HepG2 (cell line): ENCODE results near the gene TSC22D4. TPM values are rescaled to one million over a fixed set of nuclear protein-coding genes. Genes with fewer than 3 reads are reported as not detected.

Experiments used
- ATAC-seq: fragments of 200-7000 bp; cut with Tn5 transposase; 3 replicates; pipeline ENCODE4 v1.9.1; 2020; ENCODE audit warnings: mild to moderate bottlenecking, moderate library complexity
- BruUV-seq: library from RNA; stranded (reverse); fragments of 400-500 nt; replicated peaks from 2 replicates; lab custom pipeline; 2021; lab: Mats Ljungman, UMichigan
- CTCF ChIA-PET: fragments of 300-600 bp; formaldehyde crosslinking; extraction: SDS; loops from one replicate; lab custom pipeline; 2021; ENCODE audit warnings: low total read pairs, inconsistent platforms, low intra/inter-chr PET ratio; lab: Yijun Ruan, JAX
- POLR2A ChIA-PET: fragments of 350-600 bp; sonication (Branson Sonifier 250); formaldehyde crosslinking; loops from one replicate; lab custom pipeline; 2020; ENCODE audit warnings: antibody characterized with exemption, inconsistent platforms; lab: Yijun Ruan, JAX
- DNase-seq: peaks from one replicate; pipeline ENCODE4 v3.0.0-alpha.2; 2015; ENCODE audit warnings: low spot score
- FAIRE-seq: peaks from 3 replicates; lab custom pipeline; 2011; peaks lifted over from hg19 to GRCh38; lab: Jason Lieb, UNC
- H2AFZ ChIP-seq: one replicate; pipeline ENCODE4 v1.6.1; 2011; ENCODE audit warnings: low read length, inconsistent platforms
- H3K27ac ChIP-seq: fragments of 300-600 bp; 3 replicates; pipeline ENCODE4 v1.8.0; 2011; ENCODE audit warnings: mixed run types, mild to moderate bottlenecking, mixed read lengths, low read length, inconsistent platforms; ENCODE audit not compliant: insufficient read depth; ENCODE audit errors: extremely low read length
- H3K27me3 ChIP-seq, 2 experiments: fragments of 200-600 bp in 1 of 2; 2 replicates in 1 of 2; 3 replicates in 1 of 2; pipeline versions ENCODE4 v1.6.0 to v1.8.0; 2011; ENCODE audit warnings: low read length in 2 of 2, mild to moderate bottlenecking in 2 of 2, moderate library complexity in 2 of 2, inconsistent platforms in 1 of 2; ENCODE audit not compliant: insufficient read depth in 2 of 2, control insufficient read depth in 1 of 2
- H3K36me3 ChIP-seq, 2 experiments: fragments of 200-600 bp in 1 of 2; replicated peaks in 1 of 2; 2 replicates in 1 of 2; 3 replicates in 1 of 2; pipeline versions ENCODE4 v1.5.1 to v1.8.0; 2011; ENCODE audit warnings: low read length in 2 of 2, inconsistent platforms in 1 of 2; ENCODE audit not compliant: insufficient read depth in 2 of 2, control insufficient read depth in 1 of 2
- H3K4me1 ChIP-seq: 2 replicates; pipeline ENCODE4 v1.5.1; 2012; ENCODE audit warnings: low read length, inconsistent platforms; ENCODE audit not compliant: insufficient read depth
- H3K4me2 ChIP-seq: 2 replicates; pipeline ENCODE4 v1.6.0; 2011; ENCODE audit warnings: low read depth, low read length, inconsistent platforms
- H3K4me3 ChIP-seq, 3 experiments: fragments of 200-600 bp in 1 of 3; sonication (generic), shearing (Covaris generic) in 1 of 3; replicated peaks in 1 of 3; 2 replicates each; pipeline ENCODE4 v1.5.1; 2011 to 2016; ENCODE audit warnings: low read length in 3 of 3, inconsistent platforms in 2 of 3, low read depth in 2 of 3, mild to moderate bottlenecking in 2 of 3, control low read depth in 1 of 3, mixed read lengths in 1 of 3; ENCODE audit not compliant: insufficient read depth in 1 of 3
- H3K79me2 ChIP-seq: one replicate; pipeline ENCODE4 v1.6.1; 2011; ENCODE audit warnings: low read length, inconsistent platforms; ENCODE audit not compliant: insufficient read depth
- H3K9ac ChIP-seq: 2 replicates; pipeline ENCODE4 v1.6.0; 2011; ENCODE audit warnings: mild to moderate bottlenecking, low read depth, low read length, inconsistent platforms; ENCODE audit not compliant: insufficient read depth
- H3K9me3 ChIP-seq: 2 replicates; pipeline ENCODE4 v1.5.1; 2012; ENCODE audit warnings: mild to moderate bottlenecking, low read length
- H4K20me1 ChIP-seq: 2 replicates; pipeline ENCODE4 v1.6.0; 2011; ENCODE audit warnings: inconsistent platforms, mild to moderate bottlenecking, low read length, moderate library complexity; ENCODE audit not compliant: insufficient read depth
- AGO2 ChIP-seq: fragments of 200-400 bp; formaldehyde crosslinking; optimal IDR thresholded peaks from 2 replicates; pipeline ENCODE3; 2017; ENCODE audit warnings: mild to moderate bottlenecking, low read depth, low read length, moderate library complexity
- ARNT ChIP-seq: fragments of 450-650 bp; IDR thresholded peaks from 2 replicates; pipeline ENCODE4 v1.6.1; 2017
- FOXK2 ChIP-seq: fragments of 450-650 bp; IDR thresholded peaks from 2 replicates; pipeline ENCODE4 v1.6.1; 2016
- HNF1A ChIP-seq, 2 experiments: sonication (generic) in 1 of 2; formaldehyde crosslinking in 1 of 2; IDR thresholded peaks; 2 replicates each; pipeline versions ENCODE4 v1.4.0 to v1.6.1; 2016 to 2020; ENCODE audit warnings: borderline replicate concordance in 1 of 2, low read depth in 1 of 2, mild to moderate bottlenecking in 1 of 2, missing genetic modification reagents in 1 of 2
- HNRNPUL1 ChIP-seq: fragments of 200-400 bp; formaldehyde crosslinking; IDR thresholded peaks from 2 replicates; pipeline ENCODE4 v1.6.1; 2017; ENCODE audit warnings: low read depth, mild to moderate bottlenecking, low read length, moderate library complexity
- KAT8 ChIP-seq: IDR thresholded peaks from 2 replicates; pipeline ENCODE4 v1.6.1; 2016; ENCODE audit warnings: missing genetic modification reagents, missing compliant biosample characterization
- MED1 ChIP-seq: sonication (generic); formaldehyde crosslinking; IDR thresholded peaks from 2 replicates; pipeline ENCODE4 v1.4.0; 2020; ENCODE audit warnings: missing genetic modification reagents
- NCOA1 ChIP-seq: sonication (generic); formaldehyde crosslinking; IDR thresholded peaks from 2 replicates; pipeline ENCODE4 v1.9.0; 2021; ENCODE audit warnings: missing genetic modification reagents
- NR2C2 ChIP-seq: sonication (generic); formaldehyde crosslinking; IDR thresholded peaks from 2 replicates; pipeline ENCODE4 v1.4.0; 2020; ENCODE audit warnings: missing genetic modification reagents, mild to moderate bottlenecking, moderate library complexity, borderline replicate concordance
- PRDM15 ChIP-seq: sonication (generic); formaldehyde crosslinking; IDR thresholded peaks from 2 replicates; pipeline ENCODE4 v1.4.0; 2020; ENCODE audit warnings: missing genetic modification reagents
- SPEN ChIP-seq: sonication (generic); formaldehyde crosslinking; IDR thresholded peaks from 2 replicates; pipeline ENCODE4 v1.5.1; 2020; ENCODE audit warnings: low read depth, mild to moderate bottlenecking, missing genetic modification reagents
- ZC3H13 ChIP-seq: sonication (generic); formaldehyde crosslinking; IDR thresholded peaks from 2 replicates; pipeline ENCODE4 v1.8.1; 2023; ENCODE audit warnings: mild to moderate bottlenecking, missing genetic modification reagents, moderate library complexity
- ZNF234 ChIP-seq: sonication (generic); formaldehyde crosslinking; conservative IDR thresholded peaks from 2 replicates; pipeline ENCODE4 v1.5.1; 2020; ENCODE audit warnings: mild to moderate bottlenecking, missing genetic modification reagents
- ZNF784 ChIP-seq: sonication (generic); formaldehyde crosslinking; IDR thresholded peaks from 2 replicates; pipeline ENCODE4 v1.5.1; 2020; ENCODE audit warnings: missing genetic modification reagents, mild to moderate bottlenecking, borderline replicate concordance
- ZSCAN21 ChIP-seq: sonication (generic); formaldehyde crosslinking; IDR thresholded peaks from 2 replicates; pipeline ENCODE4 v1.8.0; 2022; ENCODE audit warnings: mild to moderate bottlenecking, missing genetic modification reagents, moderate library complexity, borderline replicate concordance
- WGBS: methylation state at CpG from one replicate; pipeline ENCODE4 v1.1.6; 2017; ENCODE audit warnings: low lambda C conversion rate; 5-methylcytosine and 5-hydroxymethylcytosine counted together
- in situ Hi-C: cut with HindIII; loops from 2 replicates; pipeline ENCODE4 v1.10.0; 2017; ENCODE audit warnings: low pct_unique_long_range_greater_than_20kb; ENCODE audit not compliant: extremely low pct_ligation_motif_present
- intact Hi-C: fragments of 100-400 bp; cut with micrococcal nuclease; formaldehyde crosslinking; loops from one replicate; pipeline ENCODE4 v1.10.0; 2022; ENCODE audit not compliant: unreplicated experiment
- polyA plus RNA-seq, 8 experiments: library from polyadenylated mRNA; depleted of rRNA in 3 of 8; stranded (reverse) in 7 of 8; unstranded in 1 of 8; fragments of >200 nt; fragmentation: Illumina TruSeq in 4 of 8; extraction: Trizol in 4 of 8; gene quantifications; 2 replicates each; pipeline versions ENCODE4 v1.2.1 to v1.2.3, GENCODE V29; 2011 to 2016; ENCODE audit warnings: low read depth in 4 of 8, missing spikeins in 1 of 8, mixed read lengths in 1 of 8; ENCODE audit not compliant: insufficient read depth in 1 of 8
- total RNA-seq, 5 experiments: library from RNA; depleted of rRNA; stranded (reverse); fragments of >200 nt; fragmentation: Illumina TruSeq; extraction: Trizol; gene quantifications; 2 replicates each; pipeline ENCODE4 v1.2.3, GENCODE V29; 2016; ENCODE audit warnings: low read depth in 1 of 5

TSC22D4 gene
- total and polyA plus RNA-seq, 2 of the 13 experiments (the other 11 are each of a cell fraction or from before 2014, with no cell fraction given), result 7.7 to 8.7 TPM

- ChIA-PET CTCF (interaction anchor here (0.9 to 2.1 kb wide), 2 partner anchors 17 to 94 kb away, joined by 3 to 8 read pairs; partner anchors contain the start of gene NYAP1), POLR2A (interaction anchor here (0.8 to 1.6 kb wide), 9 partner anchors 11 to 411 kb away, joined by 3 to 8 read pairs (median 4); partner anchors contain the start of genes AGFG2, FBXO24, MOSPD3 and ZCWPW1)
- Histone ChIP-seq H3K4me3 (no peak overlapping the region), H3K27me3 (peaks cover 0 to 2% of the 10 kb centered on the region in 2 experiments; a peak in 1 of 5 replicates), H3K9me3 (no peaks in the 10 kb centered on the region), H3K27ac (no peak overlapping the region), H3K36me3 (no peaks in the 10 kb centered on the region), H3K4me1 (peaks cover 27% of the 10 kb centered on the region), H3K9ac (no peak overlapping the region), H3K79me2 (no peaks in the 10 kb centered on the region), H3K4me2 (peak overlapping the region; percentile 36; the same call in 1 of the 2 replicates), H4K20me1 (no peaks in the 10 kb centered on the region), H2AFZ (no peak overlapping the region)
- intact Hi-C loops, result loop anchor here (5.0 kb wide), 1 partner anchor 96 kb away; no protein-coding TSS in a partner anchor
- DNase-seq (peak; percentile 58), ATAC-seq (peak; percentile 90), FAIRE-seq (peak; percentile 54)
- 27% methylated on average over 3 of the region's 17 CpGs for WGBS
- in situ Hi-C loops, result loop anchor here (10.0 kb wide), 1 partner anchor 229 kb away; the partner anchor contains the start of gene GIGYF1
- BruUV-seq, result no TSS peak
- TF ChIP-seq ZNF234 (CRISPR knock-in tag) (no peak), PRDM15 (no peak), SPEN (CRISPR knock-in tag) (no peak), KAT8 (0 out of 2 replicates have a peak, but pooled peaks have one; percentile 38), ZSCAN21 (no peak), ZC3H13 (CRISPR knock-in tag) (no peak), HNRNPUL1 (no peak), NCOA1 (CRISPR knock-in tag) (no peak), NR2C2 (no peak), FOXK2 (no peak), MED1 (CRISPR knock-in tag) (peak; percentile 38; the same call in 1 of the 2 replicates), ARNT (no peak), AGO2 (no peak), HNF1A (IDR thresholded peaks at IDR 0.05; ENCODE audit: low read depth) (no peak), HNF1A (CRISPR knock-in tag; IDR thresholded peaks at IDR 0.05; ENCODE audit: borderline replicate concordance) (no peak), ZNF784 (CRISPR knock-in tag) (no peak)
Observed at GRCh38 chr7:100465702-100466311, 13.2 kb downstream of the TSC22D4 start.
